Measurements from ENCODE around the gene ZNF664.

DNA sequence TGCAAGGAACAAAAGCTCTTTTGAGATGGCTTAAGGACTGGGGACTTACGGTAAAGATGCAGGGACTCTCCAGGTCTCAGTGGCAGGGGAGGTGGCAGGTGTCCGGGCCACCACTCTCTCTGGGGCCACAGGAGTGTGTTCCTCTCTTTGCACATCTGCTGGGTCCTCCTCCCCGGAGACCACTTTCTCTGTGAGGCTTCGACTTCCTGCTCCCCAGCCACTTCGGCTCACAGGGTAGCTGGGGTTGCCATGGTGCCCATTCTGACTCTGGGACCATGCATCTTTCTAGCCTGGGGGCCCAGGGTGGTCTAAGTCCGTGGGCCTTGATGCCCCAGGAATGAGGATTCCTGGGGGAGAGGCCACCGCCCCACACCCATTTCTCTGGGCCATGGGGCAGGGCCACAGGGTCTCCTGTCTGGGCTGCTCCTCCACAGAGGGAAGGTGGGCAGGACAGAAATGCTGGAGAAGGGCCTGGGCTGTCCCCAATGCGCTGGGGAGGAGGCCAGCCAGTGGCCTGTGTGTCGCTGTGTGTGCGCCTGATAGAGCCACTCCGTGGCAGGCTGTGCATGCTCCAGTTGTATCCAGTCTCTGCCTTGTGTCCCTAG lies 38.9 kb upstream of the ZNF664 start:
- TF ChIP-seq, protein P1, sequence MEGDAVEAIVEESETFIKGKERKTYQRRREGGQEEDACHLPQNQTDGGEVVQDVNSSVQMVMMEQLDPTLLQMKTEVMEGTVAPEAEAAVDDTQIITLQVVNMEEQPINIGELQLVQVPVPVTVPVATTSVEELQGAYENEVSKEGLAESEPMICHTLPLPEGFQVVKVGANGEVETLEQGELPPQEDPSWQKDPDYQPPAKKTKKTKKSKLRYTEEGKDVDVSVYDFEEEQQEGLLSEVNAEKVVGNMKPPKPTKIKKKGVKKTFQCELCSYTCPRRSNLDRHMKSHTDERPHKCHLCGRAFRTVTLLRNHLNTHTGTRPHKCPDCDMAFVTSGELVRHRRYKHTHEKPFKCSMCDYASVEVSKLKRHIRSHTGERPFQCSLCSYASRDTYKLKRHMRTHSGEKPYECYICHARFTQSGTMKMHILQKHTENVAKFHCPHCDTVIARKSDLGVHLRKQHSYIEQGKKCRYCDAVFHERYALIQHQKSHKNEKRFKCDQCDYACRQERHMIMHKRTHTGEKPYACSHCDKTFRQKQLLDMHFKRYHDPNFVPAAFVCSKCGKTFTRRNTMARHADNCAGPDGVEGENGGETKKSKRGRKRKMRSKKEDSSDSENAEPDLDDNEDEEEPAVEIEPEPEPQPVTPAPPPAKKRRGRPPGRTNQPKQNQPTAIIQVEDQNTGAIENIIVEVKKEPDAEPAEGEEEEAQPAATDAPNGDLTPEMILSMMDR (IDR thresholded peaks at IDR 0.05 in 2 of 3, conservative IDR thresholded peaks at IDR 0.05 in 1 of 3; ENCODE audit: insufficient read depth in 2 of 3, low read depth in 1 of 3, low read length in 3 of 3), result no peak
- TF ChIP-seq YY1 (IDR thresholded peaks at IDR 0.05; ENCODE audit: borderline replicate concordance in 1 of 3, control insufficient read depth in 1 of 3, extremely low read depth in 1 of 3, insufficient read depth in 3 of 3, insufficient read length in 1 of 3, insufficient replicate concordance in 2 of 3, low read depth in 1 of 3, low read length in 2 of 3) (no peak), EP300 (IDR thresholded peaks at IDR 0.05; ENCODE audit: low read length) (no peak), L3MBTL2 (IDR thresholded peaks at IDR 0.05) (no peak), ZNF780A (CRISPR knock-in tag; IDR thresholded peaks at IDR 0.05) (no peak), ARID2 (IDR thresholded peaks at IDR 0.05) (no peak), ZNF174 (CRISPR knock-in tag; IDR thresholded peaks at IDR 0.05) (no peak), ZNF57 (CRISPR knock-in tag; IDR thresholded peaks at IDR 0.05) (no peak), SUPT5H (IDR thresholded peaks at IDR 0.05) (no peak)
- TF ChIP-seq, protein P2, sequence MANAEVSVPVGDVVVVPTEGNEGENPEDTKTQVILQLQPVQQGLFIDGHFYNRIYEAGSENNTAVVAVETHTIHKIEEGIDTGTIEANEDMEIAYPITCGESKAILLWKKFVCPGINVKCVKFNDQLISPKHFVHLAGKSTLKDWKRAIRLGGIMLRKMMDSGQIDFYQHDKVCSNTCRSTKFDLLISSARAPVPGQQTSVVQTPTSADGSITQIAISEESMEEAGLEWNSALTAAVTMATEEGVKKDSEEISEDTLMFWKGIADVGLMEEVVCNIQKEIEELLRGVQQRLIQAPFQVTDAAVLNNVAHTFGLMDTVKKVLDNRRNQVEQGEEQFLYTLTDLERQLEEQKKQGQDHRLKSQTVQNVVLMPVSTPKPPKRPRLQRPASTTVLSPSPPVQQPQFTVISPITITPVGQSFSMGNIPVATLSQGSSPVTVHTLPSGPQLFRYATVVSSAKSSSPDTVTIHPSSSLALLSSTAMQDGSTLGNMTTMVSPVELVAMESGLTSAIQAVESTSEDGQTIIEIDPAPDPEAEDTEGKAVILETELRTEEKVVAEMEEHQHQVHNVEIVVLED (CRISPR knock-in tag; IDR thresholded peaks at IDR 0.05), result no peak
- TF ChIP-seq, protein P3, sequence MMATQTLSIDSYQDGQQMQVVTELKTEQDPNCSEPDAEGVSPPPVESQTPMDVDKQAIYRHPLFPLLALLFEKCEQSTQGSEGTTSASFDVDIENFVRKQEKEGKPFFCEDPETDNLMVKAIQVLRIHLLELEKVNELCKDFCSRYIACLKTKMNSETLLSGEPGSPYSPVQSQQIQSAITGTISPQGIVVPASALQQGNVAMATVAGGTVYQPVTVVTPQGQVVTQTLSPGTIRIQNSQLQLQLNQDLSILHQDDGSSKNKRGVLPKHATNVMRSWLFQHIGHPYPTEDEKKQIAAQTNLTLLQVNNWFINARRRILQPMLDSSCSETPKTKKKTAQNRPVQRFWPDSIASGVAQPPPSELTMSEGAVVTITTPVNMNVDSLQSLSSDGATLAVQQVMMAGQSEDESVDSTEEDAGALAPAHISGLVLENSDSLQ (IDR thresholded peaks at IDR 0.05), result no peak
